Stimulated activated naive CD4-positive, alpha-beta T cell (primary cell): ENCODE data around the gene ERLEC1.
"Not testable (repeated sequence)": the region's sequence is repeated elsewhere in the genome, so short reads cannot be mapped to it uniquely, and the experiment has no call there.

ENCODE experiments used
- DNase-seq, 6 experiments: peaks; one replicate each; lab custom pipeline; 2025; lab: John Stamatoyannopoulos, UW

Gene ERLEC1

GRCh38 chr2:53784436-53784835 lies 2.4 kb upstream of the ERLEC1 start:
- no peak for DNase-seq

DNA sequence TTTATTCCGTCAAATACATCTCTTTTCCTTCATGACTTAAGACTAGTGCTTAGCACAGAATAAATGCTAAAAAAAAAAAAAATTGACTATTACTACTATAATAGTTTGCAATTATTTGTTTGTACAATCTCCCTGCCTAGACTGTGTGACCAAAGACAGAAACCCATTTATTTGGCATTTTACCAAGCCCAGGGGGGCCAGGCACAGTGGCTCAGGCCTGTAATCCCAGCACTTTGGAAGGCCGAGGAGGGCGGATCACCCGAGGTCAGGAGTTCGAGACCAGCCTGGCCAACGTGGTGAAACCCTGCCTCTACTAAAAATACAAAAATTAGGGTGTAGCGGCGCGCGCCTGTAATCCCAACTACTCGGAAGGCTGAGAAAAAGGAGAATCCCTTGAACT lies 1.5 kb upstream of the ERLEC1 start:
- no peak for DNase-seq

- DNase-seq, result peak in 2 of 6 experiments; percentile 40 to 60
These were observed 516 bp upstream of the ERLEC1 start for GRCh38 chr2:53786352-53786704.

GRCh38 chr2:53787614-53788289 lies 908 bp downstream of the ERLEC1 start:
- peak in 2 of 6 experiments; percentile 4 to 27 for DNase-seq

GRCh38 chr2:53793261-53793660 lies 6.4 kb downstream of the ERLEC1 start:
- DNase-seq, result no peak

- DNase-seq, result no peak
These were observed 7.0 kb downstream of the ERLEC1 start for GRCh38 chr2:53793821-53794220.

GRCh38 chr2:53801547-53801946 lies 14.7 kb downstream of the ERLEC1 start:
- no peak for DNase-seq

DNA sequence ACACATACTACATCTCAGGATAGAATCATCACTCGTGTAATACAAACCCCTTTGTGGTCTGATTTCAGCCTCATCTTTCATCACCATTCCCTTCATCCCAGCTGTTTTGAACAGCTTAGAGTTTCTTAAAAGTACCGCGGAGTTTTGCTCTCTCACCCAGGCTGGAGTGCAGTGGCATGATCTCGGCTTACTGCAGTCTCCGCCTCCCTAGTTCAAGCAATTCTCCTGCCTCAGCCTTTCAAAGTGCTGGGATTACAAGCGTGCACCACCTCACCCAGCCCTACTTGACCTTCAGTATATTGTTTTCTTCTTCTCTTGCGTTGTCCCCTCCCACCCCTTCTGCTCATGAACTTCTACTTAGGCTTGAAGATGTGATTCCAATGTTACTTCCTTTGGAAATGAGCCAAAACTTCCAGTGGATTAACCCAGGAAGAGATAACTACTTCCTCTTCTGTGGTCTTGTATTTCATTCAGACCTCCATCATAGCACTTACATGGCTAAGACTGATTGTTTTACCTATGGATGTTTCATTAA lies 15.8 kb downstream of the ERLEC1 start:
- no peak for DNase-seq

- DNase-seq, result no peak
These were observed 24.8 kb downstream of the ERLEC1 start for GRCh38 chr2:53811601-53812000.

DNA sequence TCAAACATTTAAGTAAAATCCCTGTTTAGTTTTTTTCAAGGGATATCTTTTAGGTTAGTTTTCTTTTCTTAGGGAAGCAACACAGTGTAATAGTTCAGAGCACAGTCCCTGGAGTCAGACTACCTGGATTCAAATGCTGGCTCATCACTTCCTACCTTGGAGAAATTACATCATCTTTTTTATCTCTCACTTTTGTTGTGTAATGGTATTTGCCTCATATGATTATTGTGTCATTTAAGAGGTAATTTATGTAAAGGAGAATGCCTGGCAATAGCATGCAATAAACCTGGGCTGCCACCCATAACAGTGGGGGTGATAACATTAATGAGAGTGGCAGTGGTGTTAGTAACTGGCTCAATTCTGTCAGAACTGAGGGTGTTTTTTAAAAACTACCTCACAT lies 26.3 kb downstream of the ERLEC1 start:
- DNase-seq, result no peak

DNA sequence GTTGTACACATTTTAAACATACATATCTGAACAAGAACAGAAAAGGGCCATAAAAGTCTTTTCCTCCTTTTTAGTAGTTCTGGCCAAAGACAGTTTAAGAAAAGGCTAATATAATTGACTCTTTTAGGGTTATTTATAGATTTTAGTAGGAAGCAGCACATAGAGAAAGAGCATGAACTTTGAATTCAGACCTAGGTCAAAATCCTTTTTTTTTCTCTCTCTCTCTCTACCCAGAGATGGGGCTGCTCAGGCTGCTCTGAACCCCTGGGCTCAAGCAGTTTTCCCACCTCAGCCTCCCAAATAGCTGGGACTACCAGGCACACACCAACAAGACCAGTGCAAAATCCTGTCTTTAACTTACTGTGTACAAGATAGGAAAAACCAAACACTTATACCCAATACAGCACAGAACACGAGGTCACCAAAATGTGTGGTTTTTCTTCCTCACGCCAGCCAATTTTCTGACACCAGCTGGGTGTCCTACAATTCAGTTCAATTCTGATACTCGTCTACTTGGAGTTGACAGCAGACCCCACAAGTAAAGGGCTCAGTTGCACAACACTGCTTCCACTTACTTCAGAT lies 32.1 kb downstream of the ERLEC1 start:
- no peak for DNase-seq

DNA sequence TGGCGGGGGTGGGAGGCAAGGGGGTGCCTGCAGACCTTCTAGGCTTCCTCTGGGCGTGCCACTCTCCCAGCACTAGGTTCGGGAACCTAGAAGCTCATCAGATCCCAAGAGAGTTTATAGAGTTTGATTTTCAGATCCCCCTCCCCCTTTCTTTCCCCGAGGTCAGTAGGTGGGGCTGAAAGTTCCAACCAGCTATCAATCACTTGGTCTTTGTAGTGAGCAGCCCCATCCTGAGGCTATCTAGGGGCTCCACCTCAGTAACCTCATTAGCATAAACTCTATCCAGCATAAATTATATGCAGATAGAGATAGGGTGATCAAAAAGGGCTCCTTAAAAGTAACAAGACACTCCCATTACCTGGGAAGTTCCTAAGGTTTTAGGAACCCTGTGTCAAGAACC lies 32.8 kb downstream of the ERLEC1 start:
- DNase-seq, result no peak

GRCh38 chr2:53820048-53820447 lies 33.2 kb downstream of the ERLEC1 start:
- no peak for DNase-seq

GRCh38 chr2:53820711-53821110 lies 33.9 kb downstream of the ERLEC1 start:
- DNase-seq, result no peak

DNA sequence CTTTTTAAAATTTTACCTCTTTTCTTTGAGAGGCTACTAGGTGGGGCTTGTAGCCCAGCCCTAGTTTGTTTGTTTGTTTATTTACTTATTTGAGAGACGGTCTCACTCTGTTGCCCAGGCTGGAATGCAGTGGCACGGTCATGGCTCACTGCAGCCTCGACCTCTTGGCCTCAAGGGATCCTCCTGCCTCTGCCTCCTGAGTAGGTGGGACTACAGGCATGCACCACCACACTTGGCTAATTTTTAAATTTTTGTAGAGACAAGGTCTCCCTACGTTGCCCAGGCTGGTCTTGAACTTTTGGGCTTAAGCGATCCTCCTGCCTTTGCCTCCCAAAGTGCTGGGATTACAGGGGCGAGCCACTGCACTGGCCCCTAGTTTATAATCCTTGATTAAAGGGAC lies 35.0 kb downstream of the ERLEC1 start:
- DNase-seq, result no peak

GRCh38 chr2:53823639-53824038 lies 36.8 kb downstream of the ERLEC1 start:
- peak in 1 of 6 experiments; percentile 1 for DNase-seq

DNA sequence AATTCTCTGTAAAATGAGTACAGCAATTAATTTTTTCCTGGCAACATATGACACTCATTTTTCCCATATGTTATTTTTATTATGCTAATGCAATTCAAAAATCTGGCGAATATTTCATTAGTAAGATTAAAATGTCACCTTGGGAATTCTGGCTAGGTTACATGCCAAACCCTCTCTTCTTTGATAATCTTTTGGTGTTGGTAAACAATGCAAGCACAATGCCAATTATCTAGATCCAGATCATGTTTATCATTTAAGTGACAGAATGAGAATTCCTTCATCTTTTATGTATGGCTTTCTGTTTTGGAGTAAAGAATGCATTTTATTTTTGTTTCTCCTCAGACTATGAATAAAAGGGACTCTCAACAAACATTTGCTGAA lies 39.2 kb downstream of the ERLEC1 start:
- no peak for DNase-seq

- no peak for DNase-seq
These were observed 39.9 kb downstream of the ERLEC1 start for GRCh38 chr2:53826587-53827397.

DNA sequence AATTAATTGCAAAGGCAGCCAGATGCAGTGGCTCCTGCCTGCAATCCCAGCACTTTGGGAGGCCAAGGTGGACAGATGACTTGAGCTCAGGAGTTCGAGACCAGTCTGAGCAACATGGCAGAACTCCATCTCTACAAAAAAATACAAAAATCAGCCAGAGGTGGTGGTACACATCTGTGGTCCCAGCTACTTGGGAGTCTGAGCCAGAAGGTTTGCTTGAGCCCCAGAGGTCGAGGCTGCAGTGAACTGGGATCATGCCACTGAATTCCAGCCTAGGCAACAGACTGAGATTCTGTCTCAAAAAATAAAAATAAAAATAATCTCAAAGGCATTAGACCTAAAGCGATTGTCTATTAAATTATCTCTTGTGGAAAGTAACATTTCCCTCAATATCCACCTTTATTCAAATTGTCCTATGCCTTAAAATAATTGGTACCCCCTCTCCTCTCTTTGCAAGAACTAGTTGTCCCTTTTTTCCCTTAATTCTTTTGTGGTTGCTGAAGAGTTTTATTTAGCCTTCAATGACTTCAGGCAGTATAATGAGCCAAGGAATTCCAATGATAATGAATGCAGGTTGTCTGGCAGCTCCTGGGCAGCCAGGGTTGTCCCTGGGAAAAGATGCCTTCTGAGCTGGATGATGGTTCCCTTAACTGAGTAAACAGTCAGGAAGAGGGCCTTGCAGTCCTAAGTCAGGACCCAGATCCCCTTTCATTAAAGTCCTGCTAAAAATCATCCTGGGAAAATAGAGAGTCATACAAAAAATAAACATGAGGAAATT lies 40.7 kb downstream of the ERLEC1 start:
- no peak for DNase-seq

DNA sequence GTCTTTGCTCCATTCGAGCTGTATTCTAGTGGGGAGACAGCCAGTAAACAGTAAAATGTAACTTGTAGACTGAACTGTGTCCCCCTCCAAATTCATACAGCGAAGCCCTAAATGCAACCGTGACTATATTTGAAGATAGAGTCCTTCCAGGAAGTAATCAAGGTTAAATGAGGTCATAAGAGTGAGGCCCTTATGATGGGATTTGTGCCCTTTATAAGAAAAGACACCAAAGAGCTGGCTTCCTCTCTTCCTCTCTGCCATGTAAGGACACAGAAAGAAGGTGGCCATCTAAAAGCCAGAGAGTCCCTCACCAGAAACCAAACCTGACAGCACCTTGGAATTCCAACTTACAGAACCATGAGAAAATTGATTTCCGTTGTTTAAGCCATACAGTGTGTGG lies 41.5 kb downstream of the ERLEC1 start:
- no peak for DNase-seq

DNA sequence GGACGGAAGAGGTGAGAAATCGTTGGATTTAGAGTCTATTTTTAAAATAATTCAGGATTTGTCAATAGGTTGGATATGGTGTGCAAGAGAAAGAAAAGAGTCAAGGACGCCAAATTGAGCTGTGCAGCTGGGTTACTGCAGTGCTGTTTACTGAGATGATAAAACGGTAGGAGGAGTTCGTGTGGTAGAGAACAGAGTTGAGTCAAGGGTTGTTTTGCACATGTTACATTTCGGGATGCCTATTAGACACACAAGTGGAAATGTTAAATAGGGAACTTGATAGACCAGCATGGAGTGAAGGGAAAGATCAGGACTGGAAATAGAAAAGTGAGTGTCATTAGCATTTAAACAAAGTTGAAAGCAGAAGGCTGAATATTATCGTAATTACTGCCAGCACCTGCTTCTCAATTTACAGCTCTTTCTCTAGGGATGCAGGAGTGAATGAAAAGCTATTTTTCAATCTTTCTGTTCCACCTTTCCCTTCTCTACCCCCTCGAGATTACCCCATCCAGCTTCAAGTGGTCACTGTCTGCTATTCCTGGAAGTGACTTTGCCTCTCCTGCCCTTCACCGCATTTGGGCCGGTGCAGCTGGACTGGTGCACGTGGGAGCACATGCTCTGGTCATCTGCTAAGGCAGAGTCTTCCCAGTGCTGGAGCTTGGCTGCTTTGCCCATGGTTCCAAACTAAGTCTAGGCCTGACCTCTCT lies 42.6 kb downstream of the ERLEC1 start:
- no peak for DNase-seq

GRCh38 chr2:53829980-53830290 lies 43.1 kb downstream of the ERLEC1 start:
- not testable (repeated sequence) for DNase-seq
